Neural progenitor cell (in vitro differentiated cells): ENCODE measurements around the gene ING1. TPM values are rescaled to one million over a fixed set of nuclear protein-coding genes. Genes with fewer than 3 reads are reported as not detected.
A peak's percentile ranks its signal among the peaks of the same experiment; 100 is the strongest.

ENCODE experiments used
- DNase-seq: peaks from one replicate; pipeline ENCODE4 v3.0.0-alpha.2; 2016; ENCODE audit warnings: low spot score
- H2AFZ ChIP-seq: fragments of 200-600 bp; sonication (generic); replicated peaks from 2 replicates; pipeline ENCODE4 v1.6.1; 2016; ENCODE audit warnings: antibody characterized with exemption
- H3F3A ChIP-seq: fragments of 200-600 bp; sonication (generic); 2 replicates; pipeline ENCODE4 v1.6.1; 2016; ENCODE audit warnings: antibody characterized with exemption, low read depth
- H3K27ac ChIP-seq: fragments of 200-600 bp; sonication (generic); 2 replicates; pipeline ENCODE4 v1.5.1; 2016; ENCODE audit warnings: mild to moderate bottlenecking
- H3K27me3 ChIP-seq: fragments of 200-600 bp; sonication (generic); 2 replicates; pipeline ENCODE4 v1.6.1; 2016; ENCODE audit warnings: mild to moderate bottlenecking, moderate library complexity
- H3K36me3 ChIP-seq: fragments of 200-600 bp; sonication (generic); 2 replicates; pipeline ENCODE4 v1.5.1; 2016
- H3K4me1 ChIP-seq: fragments of 200-600 bp; sonication (generic); 2 replicates; pipeline ENCODE4 v1.6.1; 2016; ENCODE audit warnings: mixed run types
- H3K4me2 ChIP-seq: fragments of 200-600 bp; sonication (generic); 2 replicates; pipeline ENCODE4 v1.6.1; 2016
- H3K4me3 ChIP-seq: fragments of 200-600 bp; sonication (generic); 2 replicates; pipeline ENCODE4 v1.5.1; 2016
- H3K79me2 ChIP-seq: fragments of 200-600 bp; sonication (generic); 2 replicates; pipeline ENCODE4 v1.6.1; 2016; ENCODE audit warnings: low read depth
- H3K9ac ChIP-seq: fragments of 200-600 bp; sonication (generic); 2 replicates; pipeline ENCODE4 v1.6.1; 2016
- H3K9me3 ChIP-seq: fragments of 200-600 bp; sonication (generic); 2 replicates; pipeline ENCODE4 v1.5.1; 2016; ENCODE audit warnings: low read depth
- H4K20me1 ChIP-seq: fragments of 200-600 bp; sonication (generic); 2 replicates; pipeline ENCODE4 v1.6.1; 2016; ENCODE audit warnings: low read depth
- H3K27ac Mint-ChIP-seq: 3 replicates; pipeline ENCODE4 v1.8.0; 2021; ENCODE audit warnings: mixed read lengths
- H3K27me3 Mint-ChIP-seq: 2 replicates; pipeline ENCODE4 v1.8.0; 2022; ENCODE audit warnings: low read depth, mild to moderate bottlenecking, inconsistent platforms, moderate library complexity, mixed read lengths; ENCODE audit not compliant: insufficient read depth
- H3K36me3 Mint-ChIP-seq: 3 replicates; pipeline ENCODE4 v1.8.0; 2021; ENCODE audit warnings: mixed read lengths
- H3K4me1 Mint-ChIP-seq: 3 replicates; pipeline ENCODE4 v1.8.0; 2021; ENCODE audit warnings: mixed read lengths
- H3K4me3 Mint-ChIP-seq: 3 replicates; pipeline ENCODE4 v1.8.0; 2021; ENCODE audit warnings: mild to moderate bottlenecking, moderate library complexity, mixed read lengths
- H3K9me3 Mint-ChIP-seq: 3 replicates; pipeline ENCODE4 v1.8.0; 2020; ENCODE audit warnings: mixed read lengths
- EZH2 ChIP-seq: fragments of 200-600 bp; sonication (generic); IDR thresholded peaks from 2 replicates; pipeline ENCODE4 v1.6.1; 2017; ENCODE audit warnings: antibody characterized with exemption, mild to moderate bottlenecking, moderate library complexity
- EZH2phosphoT487 ChIP-seq: fragments of 200-600 bp; sonication (generic); IDR thresholded peaks from 2 replicates; pipeline ENCODE4 v1.6.1; 2017; ENCODE audit warnings: antibody characterized with exemption
- total RNA-seq: library from RNA; depleted of rRNA; stranded (reverse); fragments of >200 nt; gene quantifications from 2 replicates; pipeline ENCODE4 v1.2.3, GENCODE V29; 2015; ENCODE audit warnings: low replicate concordance
- TF ChIP-seq, protein P1 (sequence below): fragments of 200-600 bp; sonication (generic); IDR thresholded peaks from 2 replicates; pipeline ENCODE4 v1.5.1; 2017; ENCODE audit warnings: antibody characterized with exemption, mild to moderate bottlenecking

The ING1 gene
- total RNA-seq, 1 donor from 2014 or later: 14.7 TPM

DNA sequence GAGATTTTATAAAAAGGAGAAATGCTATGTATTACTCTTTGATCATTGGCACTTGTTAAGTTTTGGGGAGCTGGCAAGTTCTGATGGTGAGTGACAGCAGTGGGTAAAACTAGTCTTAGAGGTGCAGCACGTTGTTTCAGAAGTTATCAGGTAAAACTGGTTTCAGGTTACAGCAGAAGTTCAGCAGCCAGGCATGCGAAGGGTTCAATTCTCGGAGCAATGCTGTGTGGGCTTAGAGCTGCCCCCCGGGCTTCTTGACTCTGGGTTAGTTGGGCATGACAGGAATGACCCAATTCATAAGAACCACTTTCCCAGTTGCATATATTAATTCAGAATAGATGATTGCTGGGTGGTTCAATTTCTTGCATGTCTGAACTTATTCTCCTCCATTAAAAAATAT lies 34.8 kb downstream of the ING1 start:
- Histone ChIP-seq H3K27me3 (no peaks in the 10 kb centered on the region), H2AFZ (no peak overlapping the region), H3K9me3 (peaks cover under 1% of the 10 kb centered on the region), H3K4me1 (no peaks in the 10 kb centered on the region), H3K9ac (no peak overlapping the region), H3F3A (no peaks in the 10 kb centered on the region), H3K36me3 (no peaks in the 10 kb centered on the region), H3K4me3 (no peak overlapping the region), H4K20me1 (no peaks in the 10 kb centered on the region), H3K4me2 (no peak overlapping the region), H3K79me2 (no peaks in the 10 kb centered on the region), H3K27ac (no peak overlapping the region)
- no peak overlapping the region for H3K27ac Mint-ChIP-seq
- TF ChIP-seq EZH2: no peak
- peaks cover 20% of the 10 kb centered on the region for H3K9me3 Mint-ChIP-seq
- H3K27me3 Mint-ChIP-seq: peaks cover 3% of the 10 kb centered on the region
- peaks cover 15% of the 10 kb centered on the region for H3K36me3 Mint-ChIP-seq
- no peaks in the 10 kb centered on the region for H3K4me1 Mint-ChIP-seq
- no peak overlapping the region for H3K4me3 Mint-ChIP-seq
- no peak for DNase-seq

DNA sequence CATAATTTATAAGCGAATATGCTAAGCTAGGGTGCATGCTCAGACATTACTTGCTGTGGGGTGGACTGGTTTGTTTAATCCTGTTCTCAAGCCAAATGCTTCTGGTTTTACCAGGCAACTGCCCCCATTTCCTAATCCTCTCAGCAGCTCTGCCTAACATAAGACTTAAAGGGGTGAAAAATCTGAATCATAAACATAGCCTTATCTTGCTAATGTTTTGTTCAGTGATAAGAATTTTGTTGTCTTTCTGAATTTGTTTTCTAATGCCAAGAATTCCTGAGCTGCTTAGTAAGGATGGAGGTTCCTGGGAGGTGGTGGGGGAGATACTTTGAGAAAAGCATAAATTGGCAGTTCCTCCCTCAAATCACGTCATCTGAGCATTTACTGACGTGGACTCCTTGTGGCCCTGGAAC lies 42.7 kb downstream of the ING1 start:
- Mint-ChIP-seq H3K36me3 (peaks cover 9% of the 10 kb centered on the region), H3K4me1 (no peaks in the 10 kb centered on the region), H3K27me3 (peaks cover 7% of the 10 kb centered on the region), H3K4me3 (no peak overlapping the region), H3K27ac (no peak overlapping the region), H3K9me3 (peaks cover 11% of the 10 kb centered on the region)
- H3K27me3 ChIP-seq: no peaks in the 10 kb centered on the region
- no peak overlapping the region for H3K4me3 ChIP-seq
- H3K4me1 ChIP-seq: peaks cover 8% of the 10 kb centered on the region
- no peaks in the 10 kb centered on the region for H3K79me2 ChIP-seq
- DNase-seq: no peak
- H4K20me1 ChIP-seq: no peaks in the 10 kb centered on the region
- no peak overlapping the region for H3K27ac ChIP-seq
- peak overlapping the region; percentile 14 for H2AFZ ChIP-seq
- H3F3A ChIP-seq: no peaks in the 10 kb centered on the region
- no peaks in the 10 kb centered on the region for H3K9me3 ChIP-seq
- no peaks in the 10 kb centered on the region for H3K36me3 ChIP-seq
- no peak for TF ChIP-seq EZH2
- TF ChIP-seq, protein P1, sequence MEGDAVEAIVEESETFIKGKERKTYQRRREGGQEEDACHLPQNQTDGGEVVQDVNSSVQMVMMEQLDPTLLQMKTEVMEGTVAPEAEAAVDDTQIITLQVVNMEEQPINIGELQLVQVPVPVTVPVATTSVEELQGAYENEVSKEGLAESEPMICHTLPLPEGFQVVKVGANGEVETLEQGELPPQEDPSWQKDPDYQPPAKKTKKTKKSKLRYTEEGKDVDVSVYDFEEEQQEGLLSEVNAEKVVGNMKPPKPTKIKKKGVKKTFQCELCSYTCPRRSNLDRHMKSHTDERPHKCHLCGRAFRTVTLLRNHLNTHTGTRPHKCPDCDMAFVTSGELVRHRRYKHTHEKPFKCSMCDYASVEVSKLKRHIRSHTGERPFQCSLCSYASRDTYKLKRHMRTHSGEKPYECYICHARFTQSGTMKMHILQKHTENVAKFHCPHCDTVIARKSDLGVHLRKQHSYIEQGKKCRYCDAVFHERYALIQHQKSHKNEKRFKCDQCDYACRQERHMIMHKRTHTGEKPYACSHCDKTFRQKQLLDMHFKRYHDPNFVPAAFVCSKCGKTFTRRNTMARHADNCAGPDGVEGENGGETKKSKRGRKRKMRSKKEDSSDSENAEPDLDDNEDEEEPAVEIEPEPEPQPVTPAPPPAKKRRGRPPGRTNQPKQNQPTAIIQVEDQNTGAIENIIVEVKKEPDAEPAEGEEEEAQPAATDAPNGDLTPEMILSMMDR: no peak
- TF ChIP-seq EZH2phosphoT487: no peak
- no peak overlapping the region for H3K9ac ChIP-seq
- H3K4me2 ChIP-seq: no peak overlapping the region

DNA sequence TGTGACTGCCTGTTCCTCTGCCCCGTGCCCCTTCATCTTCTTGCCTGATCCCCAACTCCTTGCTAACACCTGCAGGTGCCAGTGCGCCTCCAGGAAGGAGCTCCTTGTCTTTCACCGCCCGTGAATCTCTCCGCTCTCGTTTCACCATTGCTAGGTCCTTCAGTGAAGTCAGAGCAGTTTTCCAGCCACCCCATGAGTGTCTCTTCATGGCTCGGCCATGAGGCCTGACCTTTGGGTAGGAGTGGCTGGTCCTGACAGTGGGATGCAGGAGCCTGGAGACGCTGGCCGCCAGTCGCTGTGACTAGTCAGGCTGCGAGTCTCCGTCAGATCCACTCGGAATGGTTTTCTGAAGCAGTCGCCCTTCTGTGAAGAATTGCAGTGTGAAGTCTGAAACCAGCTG lies 43.8 kb downstream of the ING1 start:
- no peak overlapping the region for H3K27ac ChIP-seq
- Mint-ChIP-seq H3K4me3 (no peak overlapping the region), H3K4me1 (no peaks in the 10 kb centered on the region), H3K27me3 (peaks cover 12% of the 10 kb centered on the region), H3K9me3 (peaks cover 9% of the 10 kb centered on the region), H3K36me3 (peaks cover 5% of the 10 kb centered on the region), H3K27ac (no peak overlapping the region)
- H4K20me1 ChIP-seq: no peaks in the 10 kb centered on the region
- H3K4me3 ChIP-seq: no peak overlapping the region
- DNase-seq: no peak
- no peak overlapping the region for H3K4me2 ChIP-seq
- no peak overlapping the region for H3K9ac ChIP-seq
- TF ChIP-seq, protein P1: no peak
- no peak for TF ChIP-seq EZH2
- TF ChIP-seq EZH2phosphoT487: no peak
- H3K79me2 ChIP-seq: no peaks in the 10 kb centered on the region
- H2AFZ ChIP-seq: no peak overlapping the region
- H3F3A ChIP-seq: no peaks in the 10 kb centered on the region
- H3K27me3 ChIP-seq: no peaks in the 10 kb centered on the region
- H3K4me1 ChIP-seq: peaks cover 8% of the 10 kb centered on the region
- H3K9me3 ChIP-seq: no peaks in the 10 kb centered on the region
- H3K36me3 ChIP-seq: no peaks in the 10 kb centered on the region

DNA sequence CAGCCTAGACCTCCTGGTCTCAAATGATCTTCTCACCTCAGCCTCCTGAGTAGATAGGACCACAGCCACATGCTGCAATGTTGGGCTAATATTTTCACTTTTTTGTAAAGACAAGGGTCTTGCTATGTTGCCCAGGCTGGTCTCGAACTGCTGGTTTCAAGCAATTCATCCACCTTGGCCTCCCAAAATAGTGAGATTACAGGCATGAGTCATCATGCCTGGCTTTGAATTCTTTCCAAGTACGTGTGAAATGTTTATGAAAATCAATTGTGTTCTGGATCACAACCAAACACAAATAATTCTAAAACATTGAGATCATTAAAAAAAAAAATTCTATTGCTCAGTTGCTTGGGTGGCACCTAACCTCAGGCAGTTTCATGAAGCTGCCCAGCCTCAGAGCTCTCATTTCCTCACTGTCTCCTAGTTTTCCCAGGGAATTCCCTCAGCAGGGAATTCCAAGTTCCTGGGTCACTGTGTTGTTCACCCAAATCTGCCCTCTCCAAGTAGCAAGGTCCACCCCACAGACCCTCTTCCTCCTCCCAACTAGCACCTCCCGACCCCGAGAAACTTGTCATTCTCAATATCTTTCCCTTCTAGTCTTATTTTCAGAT lies 44.8 kb downstream of the ING1 start:
- H2AFZ ChIP-seq: no peak overlapping the region
- H3F3A ChIP-seq: no peaks in the 10 kb centered on the region
- TF ChIP-seq, protein P1: no peak
- TF ChIP-seq EZH2phosphoT487: no peak
- no peak for TF ChIP-seq EZH2
- H3K79me2 ChIP-seq: no peaks in the 10 kb centered on the region
- no peaks in the 10 kb centered on the region for H3K27me3 ChIP-seq
- DNase-seq: no peak
- H3K4me2 ChIP-seq: no peak overlapping the region
- Mint-ChIP-seq H3K27ac (no peak overlapping the region), H3K4me3 (no peak overlapping the region), H3K27me3 (peaks cover 12% of the 10 kb centered on the region), H3K36me3 (peaks cover 3% of the 10 kb centered on the region), H3K4me1 (no peaks in the 10 kb centered on the region), H3K9me3 (peaks cover 6% of the 10 kb centered on the region)
- H3K9me3 ChIP-seq: no peaks in the 10 kb centered on the region
- no peak overlapping the region for H3K4me3 ChIP-seq
- H3K4me1 ChIP-seq: peaks cover 8% of the 10 kb centered on the region
- H4K20me1 ChIP-seq: no peaks in the 10 kb centered on the region
- H3K27ac ChIP-seq: no peak overlapping the region
- no peaks in the 10 kb centered on the region for H3K36me3 ChIP-seq
- H3K9ac ChIP-seq: no peak overlapping the region
